ENCODE data around the gene SLC38A1. TPM values are rescaled to one million over a fixed set of nuclear protein-coding genes. Genes with fewer than 3 reads are reported as not detected.

Gene SLC38A1
- total RNA-seq, 1 experiment from 2014 or later, result 155 TPM

DNA sequence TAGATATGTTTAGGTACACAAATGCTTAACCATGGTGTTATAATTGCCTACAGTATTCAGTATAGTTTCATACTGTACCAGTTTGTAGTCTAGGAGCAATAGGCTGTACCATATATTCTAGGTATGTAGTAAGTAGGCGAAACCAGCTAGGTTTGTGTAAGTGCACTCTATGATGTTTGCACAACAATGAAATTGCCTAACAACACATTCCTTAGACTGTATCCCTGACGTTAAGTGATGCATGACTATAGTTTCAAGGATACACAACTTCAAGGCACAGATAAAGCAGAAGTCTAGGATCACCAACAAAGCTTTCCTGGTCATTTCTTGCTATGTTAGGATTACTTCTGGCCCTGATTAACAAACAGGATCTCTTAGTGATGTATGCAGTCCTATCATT, 135.1 kb downstream of the SLC38A1 start:
- no peak overlapping the region for H3K9ac ChIP-seq (ENCODE audit: low read length)
- no peak overlapping the region for H3K4me3 ChIP-seq (replicated peaks in 1 of 2; ENCODE audit: low read depth in 1 of 2, low read length in 2 of 2)
- DNase-seq (ENCODE audit: low read depth, low spot score) (no peak), ATAC-seq (no peak)
- H3K27me3 ChIP-seq (ENCODE audit: insufficient read depth, low read length), result no peaks in the 10 kb centered on the region
- no peaks in the 10 kb centered on the region for H3K79me2 ChIP-seq (ENCODE audit: insufficient read depth, low read length)
- ChIA-PET POLR2A (no interaction called here), CTCF (interaction anchor here (1.0 kb wide), 1 partner anchor 9 kb away, joined by 5 read pairs; no protein-coding TSS in a partner anchor), RAD21 (ENCODE audit: low non-redundant PET in 1 of 2, low total read pairs in 2 of 2, uncharacterized antibody in 2 of 2, unreplicated experiment in 2 of 2) (no interaction called here)
- H4K20me1 ChIP-seq (ENCODE audit: insufficient read depth), result no peaks in the 10 kb centered on the region
- BruUV-seq (replicated peaks), result no TSS peak
- H3K9me2 ChIP-seq (ENCODE audit: insufficient read depth), result no peaks in the 10 kb centered on the region
- H3K36me3 ChIP-seq (ENCODE audit: control insufficient read depth in 1 of 2, insufficient read depth in 2 of 2, low read length in 2 of 2), result no peaks in the 10 kb centered on the region
- H3K9me3 ChIP-seq (ENCODE audit: control insufficient read depth in 1 of 2, insufficient read depth in 1 of 2, low read depth in 1 of 2, low read length in 2 of 2), result no peaks in the 10 kb centered on the region
- TF ChIP-seq, protein P1, sequence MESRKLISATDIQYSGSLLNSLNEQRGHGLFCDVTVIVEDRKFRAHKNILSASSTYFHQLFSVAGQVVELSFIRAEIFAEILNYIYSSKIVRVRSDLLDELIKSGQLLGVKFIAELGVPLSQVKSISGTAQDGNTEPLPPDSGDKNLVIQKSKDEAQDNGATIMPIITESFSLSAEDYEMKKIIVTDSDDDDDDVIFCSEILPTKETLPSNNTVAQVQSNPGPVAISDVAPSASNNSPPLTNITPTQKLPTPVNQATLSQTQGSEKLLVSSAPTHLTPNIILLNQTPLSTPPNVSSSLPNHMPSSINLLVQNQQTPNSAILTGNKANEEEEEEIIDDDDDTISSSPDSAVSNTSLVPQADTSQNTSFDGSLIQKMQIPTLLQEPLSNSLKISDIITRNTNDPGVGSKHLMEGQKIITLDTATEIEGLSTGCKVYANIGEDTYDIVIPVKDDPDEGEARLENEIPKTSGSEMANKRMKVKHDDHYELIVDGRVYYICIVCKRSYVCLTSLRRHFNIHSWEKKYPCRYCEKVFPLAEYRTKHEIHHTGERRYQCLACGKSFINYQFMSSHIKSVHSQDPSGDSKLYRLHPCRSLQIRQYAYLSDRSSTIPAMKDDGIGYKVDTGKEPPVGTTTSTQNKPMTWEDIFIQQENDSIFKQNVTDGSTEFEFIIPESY (IDR thresholded peaks at IDR 0.05; ENCODE audit: extremely low read depth, insufficient replicate concordance, low read length), result no peak
- no peak for TF ChIP-seq CEBPB (IDR thresholded peaks at IDR 0.05; ENCODE audit: low read depth)
- no peak for TF ChIP-seq JUND (IDR thresholded peaks at IDR 0.05)
- TF ChIP-seq EGR1 (IDR thresholded peaks at IDR 0.05; ENCODE audit: low read depth), result no peak
- TF ChIP-seq, protein P2, sequence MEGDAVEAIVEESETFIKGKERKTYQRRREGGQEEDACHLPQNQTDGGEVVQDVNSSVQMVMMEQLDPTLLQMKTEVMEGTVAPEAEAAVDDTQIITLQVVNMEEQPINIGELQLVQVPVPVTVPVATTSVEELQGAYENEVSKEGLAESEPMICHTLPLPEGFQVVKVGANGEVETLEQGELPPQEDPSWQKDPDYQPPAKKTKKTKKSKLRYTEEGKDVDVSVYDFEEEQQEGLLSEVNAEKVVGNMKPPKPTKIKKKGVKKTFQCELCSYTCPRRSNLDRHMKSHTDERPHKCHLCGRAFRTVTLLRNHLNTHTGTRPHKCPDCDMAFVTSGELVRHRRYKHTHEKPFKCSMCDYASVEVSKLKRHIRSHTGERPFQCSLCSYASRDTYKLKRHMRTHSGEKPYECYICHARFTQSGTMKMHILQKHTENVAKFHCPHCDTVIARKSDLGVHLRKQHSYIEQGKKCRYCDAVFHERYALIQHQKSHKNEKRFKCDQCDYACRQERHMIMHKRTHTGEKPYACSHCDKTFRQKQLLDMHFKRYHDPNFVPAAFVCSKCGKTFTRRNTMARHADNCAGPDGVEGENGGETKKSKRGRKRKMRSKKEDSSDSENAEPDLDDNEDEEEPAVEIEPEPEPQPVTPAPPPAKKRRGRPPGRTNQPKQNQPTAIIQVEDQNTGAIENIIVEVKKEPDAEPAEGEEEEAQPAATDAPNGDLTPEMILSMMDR (IDR thresholded peaks at IDR 0.05 in 2 of 3, conservative IDR thresholded peaks at IDR 0.05 in 1 of 3; ENCODE audit: borderline replicate concordance in 1 of 3, insufficient read depth in 1 of 3, low read depth in 2 of 3, low read length in 2 of 3), result no peak
- TF ChIP-seq ZNF274 (IDR thresholded peaks at IDR 0.05; ENCODE audit: low read depth, low read length), result no peak
- TF ChIP-seq POLR2A (IDR thresholded peaks at IDR 0.05; ENCODE audit: borderline replicate concordance, extremely low read depth, insufficient read depth, insufficient read length), result no peak
- TF ChIP-seq ELF1 (IDR thresholded peaks at IDR 0.05; ENCODE audit: borderline replicate concordance, low read depth), result no peak
- TF ChIP-seq RAD21 (IDR thresholded peaks at IDR 0.05; ENCODE audit: low read depth), result no peak
- TF ChIP-seq TCF7L2 (IDR thresholded peaks at IDR 0.05; ENCODE audit: borderline replicate concordance, extremely low read depth, insufficient read depth, insufficient read length), result no peak
- no peak overlapping the region for H2AFZ ChIP-seq (ENCODE audit: low read depth, low read length, poor library complexity, severe bottlenecking)
- no peak overlapping the region for H3K27ac ChIP-seq (ENCODE audit: low read depth, low read length)
- 0 out of 4 replicates have a peak, but pooled peaks cover 0 to 4% of the 10 kb centered on the region in 2 experiments for H3K4me1 ChIP-seq (ENCODE audit: control insufficient read depth in 1 of 2, insufficient read depth in 2 of 2, low read length in 2 of 2)
- intact Hi-C loops (cut with micrococcal nuclease), result no loop called here
- no peak overlapping the region for H3K4me2 ChIP-seq (ENCODE audit: low read length)

Other genes starting within 250 kb of the SLC38A1 start
- gene SLC38A2, start 103.7 kb upstream of the SLC38A1 start, total RNA-seq (2021; ENCODE audit: unreplicated experiment), result 1,049 TPM

Measured in HCT116 (cell line).